GM23248 (cell line): Measurements from ENCODE around the gene KDM5C.

ENCODE experiments used
- EZH2 ChIP-seq: fragments of 200-600 bp; sonication (generic); IDR thresholded peaks from 2 replicates; pipeline ENCODE4 v1.6.1; 2018; ENCODE audit warnings: antibody characterized with exemption, mild to moderate bottlenecking; ENCODE audit not compliant: insufficient read depth, poor library complexity, severe bottlenecking
- EZH2phosphoT487 ChIP-seq: fragments of 200-600 bp; sonication (generic); IDR thresholded peaks from 2 replicates; pipeline ENCODE4 v1.6.1; 2018; ENCODE audit warnings: antibody characterized with exemption, moderate library complexity, mild to moderate bottlenecking, low read depth; ENCODE audit not compliant: insufficient read depth

DNA sequence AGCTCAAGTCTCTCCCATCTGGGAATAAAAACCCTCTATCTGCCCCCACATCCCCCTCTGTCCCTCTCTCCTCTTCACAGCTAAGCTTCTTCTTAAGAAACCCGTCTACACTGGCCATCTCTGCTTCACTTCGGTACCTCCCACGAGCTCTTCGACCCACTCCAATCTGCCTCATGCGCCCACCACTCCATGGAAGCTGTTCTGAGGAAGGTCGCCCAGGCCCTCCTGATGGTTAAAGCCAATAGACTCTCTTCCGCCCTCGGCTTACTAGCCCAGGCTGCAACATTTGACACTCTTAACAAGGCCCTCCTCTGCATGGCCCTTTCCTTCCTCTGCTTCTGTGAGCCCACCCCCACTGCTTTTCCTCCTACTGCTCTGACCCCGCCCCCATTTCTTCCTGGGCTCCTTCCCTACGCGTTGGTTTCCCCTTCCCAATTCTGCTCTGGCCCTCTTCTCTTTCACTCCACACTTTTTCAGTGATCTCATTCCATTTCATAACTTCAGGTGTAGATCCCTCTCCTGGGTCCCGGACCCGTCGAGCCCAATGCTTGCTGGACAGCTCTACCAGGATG, 44.6 kb upstream of the KDM5C start:
- TF ChIP-seq EZH2 = no peak
- no peak for TF ChIP-seq EZH2phosphoT487
